Stimulated activated CD4-positive, alpha-beta T cell treated with anti-CD3 and anti-CD28 coated beads, Interleukin-4, amount 100 ng/mL, for 4 hours (primary cell): ENCODE results near the gene TBC1D7.
"Not testable (repeated sequence)": the region's sequence is repeated elsewhere in the genome, so short reads cannot be mapped to it uniquely, and the experiment has no call there.

Experiments used
- DNase-seq, 2 experiments: peaks; one replicate each; pipeline ENCODE4 v3.0.0-alpha.2; 2020

The TBC1D7 gene

GRCh38 chr6:13355999-13356785 is 27.9 kb upstream of the TBC1D7 start:
- DNase-seq, result peak in 1 of 2 experiments; percentile 39

- DNase-seq, result peak in 1 of 2 experiments; percentile 10
Measured at GRCh38 chr6:13355043-13355945, 27.0 kb upstream of the TBC1D7 start.

GRCh38 chr6:13354331-13355042 is 26.1 kb upstream of the TBC1D7 start:
- DNase-seq, result no peak

- no peak for DNase-seq
Measured at GRCh38 chr6:13352165-13352564, 23.8 kb upstream of the TBC1D7 start.

- DNase-seq, result no peak
Measured at GRCh38 chr6:13351271-13351670, 22.9 kb upstream of the TBC1D7 start.

GRCh38 chr6:13349811-13350506 is 21.6 kb upstream of the TBC1D7 start:
- no peak for DNase-seq

- no peak for DNase-seq
Measured at GRCh38 chr6:13348334-13349113, 20.2 kb upstream of the TBC1D7 start.

GRCh38 chr6:13346245-13346644 is 17.9 kb upstream of the TBC1D7 start:
- no peak for DNase-seq

- DNase-seq, result no peak
Measured at GRCh38 chr6:13342414-13343019, 14.2 kb upstream of the TBC1D7 start.

- no peak for DNase-seq
Measured at GRCh38 chr6:13339863-13340630, 11.7 kb upstream of the TBC1D7 start.

- DNase-seq, result no peak
Measured at GRCh38 chr6:13338038-13338437, 9.7 kb upstream of the TBC1D7 start.

- DNase-seq, result peak; percentile 69 to 79
Measured at GRCh38 chr6:13336553-13336952, 8.2 kb upstream of the TBC1D7 start.

GRCh38 chr6:13334953-13335352 is 6.6 kb upstream of the TBC1D7 start:
- no peak for DNase-seq

- no peak for DNase-seq
Measured at GRCh38 chr6:13332349-13332706, 4.0 kb upstream of the TBC1D7 start.

- DNase-seq, result no peak
Measured at GRCh38 chr6:13331516-13332348, 3.4 kb upstream of the TBC1D7 start.

- no peak for DNase-seq
Measured at GRCh38 chr6:13328875-13329183, 492 bp upstream of the TBC1D7 start.

GRCh38 chr6:13327691-13328075 is 654 bp downstream of the TBC1D7 start:
- no peak for DNase-seq

- DNase-seq, result not testable (repeated sequence)
Measured at GRCh38 chr6:13326031-13326586, 2.2 kb downstream of the TBC1D7 start.

GRCh38 chr6:13319891-13320564 is 8.3 kb downstream of the TBC1D7 start:
- no peak for DNase-seq
